ENCODE results near the gene CIDEC. TPM values are rescaled to one million over a fixed set of nuclear protein-coding genes. Genes with fewer than 3 reads are reported as not detected.

CIDEC gene
- total and polyA plus RNA-seq, 8 donors = 0.63 to 21.4 (median 2.0) TPM; not detected in 2

DNA sequence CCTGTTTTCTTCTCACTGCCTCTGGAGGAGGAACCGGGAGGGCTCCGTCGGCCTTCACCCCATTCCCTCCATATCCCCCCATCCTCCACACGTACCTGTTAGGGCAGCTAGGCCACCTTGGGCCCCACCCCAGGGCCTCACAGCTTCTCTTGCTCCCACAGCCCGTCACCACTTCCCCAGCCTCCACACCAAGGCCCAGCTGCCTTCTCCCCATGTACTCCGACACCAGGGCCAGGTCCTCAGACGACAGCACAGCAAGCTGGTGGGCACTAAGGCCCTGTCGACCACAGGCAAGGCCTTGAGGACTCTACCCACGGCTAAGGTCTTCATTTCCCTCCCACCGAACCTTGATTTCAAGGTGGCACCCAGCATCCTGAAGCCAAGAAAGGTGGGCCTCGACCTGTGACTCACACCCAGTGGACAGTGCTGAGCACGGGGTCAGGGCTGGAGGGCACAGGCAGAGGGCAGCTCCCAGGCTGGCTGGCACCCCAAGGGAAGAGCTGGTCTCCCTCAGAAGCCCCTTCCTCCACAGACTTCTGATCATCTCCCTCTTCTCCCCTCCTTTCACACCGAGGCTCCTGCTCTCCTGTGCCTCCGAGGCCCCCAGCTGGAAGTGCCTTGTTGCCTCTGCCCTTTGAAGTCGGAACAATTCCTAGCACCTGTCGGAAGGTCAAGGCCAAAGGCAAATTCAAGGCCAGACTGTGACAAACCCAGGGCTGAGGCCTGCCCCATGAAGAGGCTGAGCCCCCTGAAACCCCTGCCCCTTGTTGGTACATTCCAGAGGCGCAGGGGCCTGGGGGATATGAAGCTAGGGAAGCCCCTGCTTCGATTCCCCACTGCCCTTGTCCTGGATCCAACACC is 45.3 kb downstream of the CIDEC start:
- Histone ChIP-seq H3K9me3 (no peaks in the 10 kb centered on the region), H3K4me3 (no peak overlapping the region), H3K27me3 (no peaks in the 10 kb centered on the region), H3K4me1 (no peaks in the 10 kb centered on the region), H3K36me3 (peaks cover 20 to 95% (median 82%) of the 10 kb centered on the region in 4 donors), H3K27ac (no peak overlapping the region)
- intact Hi-C loops (cut with DNase I; ENCODE audit: low total_unique reads) = no loop called here
- TF ChIP-seq POLR2AphosphoS5 (IDR thresholded peaks at IDR 0.05) = no peak
- TF ChIP-seq POLR2A (IDR thresholded peaks at IDR 0.05) = no peak
- TF ChIP-seq, protein P1, sequence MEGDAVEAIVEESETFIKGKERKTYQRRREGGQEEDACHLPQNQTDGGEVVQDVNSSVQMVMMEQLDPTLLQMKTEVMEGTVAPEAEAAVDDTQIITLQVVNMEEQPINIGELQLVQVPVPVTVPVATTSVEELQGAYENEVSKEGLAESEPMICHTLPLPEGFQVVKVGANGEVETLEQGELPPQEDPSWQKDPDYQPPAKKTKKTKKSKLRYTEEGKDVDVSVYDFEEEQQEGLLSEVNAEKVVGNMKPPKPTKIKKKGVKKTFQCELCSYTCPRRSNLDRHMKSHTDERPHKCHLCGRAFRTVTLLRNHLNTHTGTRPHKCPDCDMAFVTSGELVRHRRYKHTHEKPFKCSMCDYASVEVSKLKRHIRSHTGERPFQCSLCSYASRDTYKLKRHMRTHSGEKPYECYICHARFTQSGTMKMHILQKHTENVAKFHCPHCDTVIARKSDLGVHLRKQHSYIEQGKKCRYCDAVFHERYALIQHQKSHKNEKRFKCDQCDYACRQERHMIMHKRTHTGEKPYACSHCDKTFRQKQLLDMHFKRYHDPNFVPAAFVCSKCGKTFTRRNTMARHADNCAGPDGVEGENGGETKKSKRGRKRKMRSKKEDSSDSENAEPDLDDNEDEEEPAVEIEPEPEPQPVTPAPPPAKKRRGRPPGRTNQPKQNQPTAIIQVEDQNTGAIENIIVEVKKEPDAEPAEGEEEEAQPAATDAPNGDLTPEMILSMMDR (IDR thresholded peaks at IDR 0.05) = no peak
- no peak for TF ChIP-seq EP300 (IDR thresholded peaks at IDR 0.05)
- WGBS, 5 donors = 82 to 85% (median 84%) methylated on average over 15 to 18 of the region's 18 CpGs
- no peak for DNase-seq

DNA sequence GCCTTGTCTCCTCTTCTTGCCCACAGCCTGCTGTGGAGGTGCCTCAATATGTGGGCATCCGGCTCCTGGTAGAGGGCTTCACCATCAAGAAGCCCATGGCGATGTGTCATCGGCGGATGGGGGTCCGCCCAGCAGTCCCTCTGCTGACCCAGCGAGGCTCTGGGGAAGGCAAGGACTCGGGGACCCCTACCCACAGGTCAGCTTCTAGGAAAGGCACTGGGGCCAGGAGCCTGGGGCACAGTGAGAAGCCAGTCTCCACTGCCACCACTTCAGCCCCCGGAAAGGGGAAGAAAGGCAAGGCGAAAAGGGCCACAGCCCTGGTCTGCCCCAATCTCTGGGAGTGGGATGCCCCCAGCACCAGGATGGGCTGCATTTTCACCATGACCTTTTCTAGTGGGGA is 47.0 kb downstream of the CIDEC start:
- no peaks in the 10 kb centered on the region for H3K9me3 ChIP-seq
- no peak for DNase-seq
- TF ChIP-seq POLR2A (IDR thresholded peaks at IDR 0.05) (no peak), EP300 (IDR thresholded peaks at IDR 0.05) (no peak), POLR2AphosphoS5 (IDR thresholded peaks at IDR 0.05) (no peak)
- TF ChIP-seq, protein P1 (IDR thresholded peaks at IDR 0.05) = no peak
- WGBS, 5 donors = 88 to 98% (median 88%) methylated on average over 9 of the region's 9 CpGs
- no peaks in the 10 kb centered on the region for H3K4me1 ChIP-seq
- H3K4me3 ChIP-seq = no peak overlapping the region
- H3K36me3 ChIP-seq = peaks cover 16 to 94% (median 82%) of the 10 kb centered on the region in 4 donors
- intact Hi-C loops (cut with DNase I; ENCODE audit: low total_unique reads) = no loop called here
- no peaks in the 10 kb centered on the region for H3K27me3 ChIP-seq
- H3K27ac ChIP-seq = no peak overlapping the region

DNA sequence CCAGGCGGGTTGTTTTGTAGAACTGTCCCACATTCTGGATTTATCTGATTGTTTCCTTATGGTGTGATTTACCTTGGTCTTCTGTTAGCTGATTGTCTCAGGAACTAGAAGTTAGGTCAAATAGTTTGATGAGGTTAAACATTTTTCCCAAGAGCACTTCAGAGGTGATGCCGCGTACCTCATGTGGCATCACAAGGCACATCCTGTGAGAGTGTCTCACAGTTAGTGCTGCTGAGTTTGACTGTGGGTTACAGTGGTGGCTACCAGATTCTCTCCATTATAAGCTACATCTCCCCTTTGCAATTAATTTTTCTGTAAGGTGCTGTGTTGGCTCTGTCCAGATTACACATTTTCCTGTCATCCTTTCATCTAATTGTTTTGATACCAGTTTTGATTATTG is 48.8 kb downstream of the CIDEC start:
- no peaks in the 10 kb centered on the region for H3K9me3 ChIP-seq
- WGBS, 5 donors = 87 to 97% (median 95%) methylated on average over 3 of the region's 3 CpGs
- no peak overlapping the region for H3K27ac ChIP-seq
- intact Hi-C loops (cut with DNase I; ENCODE audit: low total_unique reads) = no loop called here
- no peaks in the 10 kb centered on the region for H3K27me3 ChIP-seq
- TF ChIP-seq POLR2AphosphoS5 (IDR thresholded peaks at IDR 0.05) = no peak
- no peak for TF ChIP-seq POLR2A (IDR thresholded peaks at IDR 0.05)
- TF ChIP-seq, protein P1 (IDR thresholded peaks at IDR 0.05) = no peak
- no peak for TF ChIP-seq EP300 (IDR thresholded peaks at IDR 0.05)
- no peak for DNase-seq
- H3K36me3 ChIP-seq = peaks cover 16 to 87% (median 81%) of the 10 kb centered on the region in 4 donors
- no peaks in the 10 kb centered on the region for H3K4me1 ChIP-seq
- no peak overlapping the region for H3K4me3 ChIP-seq

DNA sequence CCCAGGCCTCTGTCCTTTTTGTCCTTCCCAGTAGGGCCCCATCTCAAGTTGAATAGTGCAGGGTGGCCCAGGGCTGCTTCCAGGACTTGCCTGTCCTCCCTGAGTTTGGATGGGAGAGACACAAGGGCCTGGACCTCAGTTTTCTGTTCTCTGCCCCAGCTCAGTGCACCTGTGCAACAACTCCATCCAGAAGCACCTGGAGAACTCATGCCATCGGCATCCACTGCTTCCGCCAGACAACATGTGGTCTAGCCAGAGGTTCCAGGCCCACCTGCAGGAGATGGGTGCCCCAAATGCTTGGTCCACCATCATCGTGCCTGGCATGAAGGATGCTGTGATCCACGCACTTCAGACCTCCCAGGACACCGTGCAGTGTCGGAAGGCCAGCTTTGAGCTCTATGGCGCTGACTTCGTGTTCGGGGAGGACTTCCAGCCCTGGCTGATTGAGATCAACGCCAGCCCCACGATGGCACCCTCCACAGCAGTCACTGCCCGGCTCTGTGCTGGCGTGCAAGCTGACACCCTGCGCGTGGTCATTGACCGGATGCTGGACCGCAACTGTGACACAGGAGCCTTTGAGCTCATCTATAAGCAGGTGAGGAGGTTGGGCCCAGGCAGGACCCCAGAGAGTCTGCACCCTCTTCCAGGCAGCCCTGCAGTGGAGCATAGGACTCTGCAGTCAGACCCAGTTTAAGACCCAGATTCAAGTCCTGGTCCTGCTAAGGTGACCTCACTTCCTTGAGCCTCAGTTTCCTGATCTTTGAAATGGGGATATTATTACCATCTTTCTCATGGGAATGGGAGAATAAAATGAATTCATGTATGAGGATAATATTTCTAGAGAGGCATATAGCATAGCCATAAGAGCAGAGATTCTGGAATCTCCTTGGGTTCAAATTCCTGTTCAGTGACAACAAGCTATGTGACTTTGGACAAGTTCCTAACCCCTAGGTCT is 51.0 kb downstream of the CIDEC start:
- TF ChIP-seq POLR2AphosphoS5 (IDR thresholded peaks at IDR 0.05) = no peak
- no peak for TF ChIP-seq EP300 (IDR thresholded peaks at IDR 0.05)
- TF ChIP-seq, protein P1 (IDR thresholded peaks at IDR 0.05) = no peak
- no peak for TF ChIP-seq POLR2A (IDR thresholded peaks at IDR 0.05)
- DNase-seq = no peak
- 96 to 100% (median 97%) methylated on average over 9 to 17 of the region's 17 CpGs for WGBS, 5 donors
- Histone ChIP-seq H3K4me1 (peaks cover 0 to 4% (median 0%) of the 10 kb centered on the region in 4 donors), H3K36me3 (peaks cover 10 to 66% (median 59%) of the 10 kb centered on the region in 4 donors), H3K4me3 (no peak overlapping the region), H3K27ac (no peak overlapping the region), H3K27me3 (no peaks in the 10 kb centered on the region), H3K9me3 (no peaks in the 10 kb centered on the region)
- intact Hi-C loops (cut with DNase I; ENCODE audit: low total_unique reads) = no loop called here
